Neuron (in vitro differentiated cells): Measurements from ENCODE around the gene OFD1.
"Not testable (repeated sequence)": the region's sequence is repeated elsewhere in the genome, so short reads cannot be mapped to it uniquely, and the experiment has no call there.

Experiments used
- H2AFZ ChIP-seq: one replicate; pipeline ENCODE4 v1.6.1; 2013; ENCODE audit warnings: low read depth, mild to moderate bottlenecking, inconsistent platforms, low read length, moderate library complexity
- H3K27me3 ChIP-seq: one replicate; pipeline ENCODE4 v1.6.1; 2013; ENCODE audit warnings: low read length; ENCODE audit not compliant: insufficient read depth
- H3K36me3 ChIP-seq: one replicate; pipeline ENCODE4 v1.6.1; 2013; ENCODE audit warnings: low read length; ENCODE audit not compliant: insufficient read depth
- H3K4me1 ChIP-seq: one replicate; pipeline ENCODE4 v1.6.1; 2013; ENCODE audit warnings: low read length; ENCODE audit not compliant: insufficient read depth
- H3K4me3 ChIP-seq: 2 replicates; pipeline ENCODE4 v1.5.1; 2013; ENCODE audit warnings: mild to moderate bottlenecking, low read length, moderate library complexity
- H3K9me3 ChIP-seq: one replicate; pipeline ENCODE4 v1.6.1; 2013; ENCODE audit warnings: low read length

OFD1 gene

DNA sequence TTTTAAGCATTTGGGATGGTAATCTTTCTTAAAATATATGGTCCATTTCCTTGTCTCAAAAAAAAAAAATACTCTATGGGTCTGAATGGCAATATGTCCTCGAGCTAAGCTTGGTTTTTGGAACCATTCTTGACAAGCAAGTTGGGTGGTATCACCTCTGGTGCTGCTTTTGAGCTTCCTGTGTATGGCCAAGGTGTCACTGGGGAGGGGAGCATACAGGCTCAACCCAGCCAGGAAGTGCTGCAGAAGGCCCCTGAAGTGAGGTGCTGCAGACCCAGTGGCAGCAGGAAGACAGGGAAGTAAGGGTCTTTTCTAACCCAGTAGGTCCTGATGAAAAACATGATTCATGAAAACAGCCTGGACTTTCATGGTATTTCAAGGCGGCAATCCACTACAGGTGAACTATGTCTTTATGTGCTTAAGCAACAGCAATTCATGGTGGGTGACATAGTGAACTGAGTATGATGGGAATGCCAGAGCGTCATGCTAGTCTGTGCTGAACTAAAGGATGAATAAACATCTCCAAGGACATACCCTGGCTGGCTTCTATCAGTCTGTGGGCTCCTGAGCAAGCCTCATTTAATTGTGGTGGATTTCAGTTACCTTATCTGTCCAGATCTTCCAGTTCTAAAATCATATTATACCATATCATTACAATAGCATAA is 15.2 kb upstream of the OFD1 start:
- peaks cover 19% of the 10 kb centered on the region for H3K4me1 ChIP-seq
- no peak overlapping the region for H2AFZ ChIP-seq
- H3K27me3 ChIP-seq = no peaks in the 10 kb centered on the region
- H3K9me3 ChIP-seq = no peaks in the 10 kb centered on the region
- peaks cover 9% of the 10 kb centered on the region for H3K36me3 ChIP-seq
- H3K4me3 ChIP-seq = no peak overlapping the region

DNA sequence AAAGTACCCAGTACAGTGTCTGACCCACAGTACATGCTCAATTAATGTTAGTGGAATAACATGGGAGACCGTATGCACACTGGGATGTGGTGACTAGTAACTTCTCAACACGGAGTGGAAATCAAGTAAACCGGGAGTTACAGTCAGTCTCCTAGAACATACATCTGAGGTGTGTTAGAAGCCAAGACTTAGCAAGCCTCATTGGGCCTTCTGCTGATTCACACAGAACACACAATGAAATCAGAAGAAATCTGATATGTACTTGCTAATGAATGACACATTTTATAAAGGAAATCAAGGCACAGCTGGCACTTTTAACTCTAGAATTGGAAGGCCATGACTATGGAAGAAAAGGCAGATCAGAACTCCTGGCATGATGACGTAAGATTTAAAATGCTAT is 13.2 kb upstream of the OFD1 start:
- Histone ChIP-seq H3K4me3 (no peak overlapping the region), H3K4me1 (peaks cover 19% of the 10 kb centered on the region), H3K27me3 (no peaks in the 10 kb centered on the region), H3K36me3 (peaks cover 2% of the 10 kb centered on the region), H2AFZ (no peak overlapping the region), H3K9me3 (no peaks in the 10 kb centered on the region)

- peaks cover 19% of the 10 kb centered on the region for H3K4me1 ChIP-seq
- H2AFZ ChIP-seq = no peak overlapping the region
- H3K36me3 ChIP-seq = no peaks in the 10 kb centered on the region
- H3K4me3 ChIP-seq = no peak overlapping the region
- H3K27me3 ChIP-seq = no peaks in the 10 kb centered on the region
- H3K9me3 ChIP-seq = no peaks in the 10 kb centered on the region
Measured at GRCh38 chrX:13721819-13722519, 12.6 kb upstream of the OFD1 start.

GRCh38 chrX:13724878-13725277 is 9.7 kb upstream of the OFD1 start:
- not testable (repeated sequence) for H2AFZ ChIP-seq, H3K9me3 ChIP-seq, H3K36me3 ChIP-seq, H3K4me3 ChIP-seq, H3K27me3 ChIP-seq, H3K4me1 ChIP-seq

DNA sequence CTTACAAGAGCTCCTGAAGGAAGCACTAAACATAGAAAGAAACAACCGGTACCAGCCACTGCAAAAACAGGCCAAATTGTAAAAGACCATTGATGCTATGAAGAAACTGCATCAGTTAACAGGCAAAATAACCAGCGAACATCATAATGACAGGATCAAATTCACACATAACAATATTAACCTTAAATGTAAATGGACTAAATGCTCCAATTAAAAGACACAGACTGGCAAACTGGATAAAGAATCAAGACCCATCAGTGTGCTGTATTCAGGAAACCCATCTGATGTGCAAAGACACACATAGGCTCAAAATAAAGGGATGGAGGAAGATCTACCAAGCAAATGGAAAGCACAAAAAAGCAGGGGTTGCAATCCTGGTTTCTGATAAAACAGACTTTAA is 8.0 kb upstream of the OFD1 start:
- H3K4me1 ChIP-seq, H3K36me3 ChIP-seq, H2AFZ ChIP-seq, H3K9me3 ChIP-seq, H3K27me3 ChIP-seq, H3K4me3 ChIP-seq: not testable (repeated sequence)

- H3K27me3 ChIP-seq, H3K36me3 ChIP-seq, H2AFZ ChIP-seq, H3K9me3 ChIP-seq, H3K4me3 ChIP-seq: not testable (repeated sequence)
- H3K4me1 ChIP-seq = peaks cover 10% of the 10 kb centered on the region
Measured at GRCh38 chrX:13730523-13730922, 4.0 kb upstream of the OFD1 start.

GRCh38 chrX:13732246-13733067 is 2.1 kb upstream of the OFD1 start:
- Histone ChIP-seq H3K4me1 (peaks cover 10% of the 10 kb centered on the region), H2AFZ (no peak overlapping the region), H3K4me3 (no peak overlapping the region), H3K9me3 (no peaks in the 10 kb centered on the region), H3K36me3 (peaks cover 2% of the 10 kb centered on the region), H3K27me3 (no peaks in the 10 kb centered on the region)

DNA sequence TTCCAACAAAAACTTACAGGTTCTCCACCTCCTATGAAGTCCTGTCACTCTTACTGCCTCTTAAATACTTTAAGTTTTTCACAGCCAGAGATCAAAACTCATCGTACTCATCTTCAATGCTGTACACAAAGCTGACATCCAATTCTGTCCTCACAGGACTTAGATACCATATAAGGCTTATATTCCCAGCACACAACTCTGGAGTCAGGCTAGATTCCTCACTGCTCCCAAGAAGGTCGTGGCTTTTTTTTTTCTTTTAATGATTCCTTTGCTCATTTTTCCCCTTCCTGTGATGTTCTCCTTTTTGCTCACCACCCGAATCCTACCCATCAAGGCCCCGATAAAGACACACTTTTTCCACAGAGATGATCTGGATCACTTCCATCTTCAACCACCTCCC is 1.0 kb upstream of the OFD1 start:
- peaks cover 2% of the 10 kb centered on the region for H3K36me3 ChIP-seq
- peak overlapping the region; percentile 83 for H3K4me3 ChIP-seq

GRCh38 chrX:13741695-13742094 is 7.1 kb downstream of the OFD1 start:
- Histone ChIP-seq H3K9me3 (no peaks in the 10 kb centered on the region), H2AFZ (no peak overlapping the region), H3K36me3 (peaks cover 7% of the 10 kb centered on the region), H3K4me3 (no peak overlapping the region), H3K4me1 (no peaks in the 10 kb centered on the region), H3K27me3 (no peaks in the 10 kb centered on the region)

More for the DNA sequence above, 1.0 kb upstream of the OFD1 start:
- Histone ChIP-seq H3K27me3 (no peaks in the 10 kb centered on the region), H3K4me1 (peaks cover 10% of the 10 kb centered on the region), H3K9me3 (no peaks in the 10 kb centered on the region), H2AFZ (no peak overlapping the region)

- H2AFZ ChIP-seq = no peak overlapping the region
- H3K36me3 ChIP-seq = peaks cover 5% of the 10 kb centered on the region
- no peak overlapping the region for H3K4me3 ChIP-seq
- H3K9me3 ChIP-seq = no peaks in the 10 kb centered on the region
- no peaks in the 10 kb centered on the region for H3K27me3 ChIP-seq
- no peaks in the 10 kb centered on the region for H3K4me1 ChIP-seq
Measured at GRCh38 chrX:13742397-13743176, 8.0 kb downstream of the OFD1 start.

DNA sequence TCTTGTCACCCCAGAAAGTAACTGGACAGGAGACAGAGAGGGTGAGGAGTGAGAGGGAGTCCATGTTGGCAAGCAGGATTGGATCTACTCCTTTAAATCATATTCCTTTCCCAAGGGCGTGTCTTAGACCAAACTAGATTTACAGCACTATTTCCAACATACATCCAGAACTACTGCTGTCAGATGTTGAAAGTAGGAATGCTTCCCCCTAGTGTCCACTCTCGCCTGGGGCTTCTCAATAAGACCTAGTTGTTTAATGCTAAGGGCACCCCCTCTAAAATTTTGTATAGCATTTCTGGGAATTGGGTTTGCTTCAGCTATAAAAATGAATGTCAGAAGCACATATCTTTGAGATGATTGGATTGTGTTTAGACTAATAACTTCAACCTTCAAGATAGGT is 13.3 kb downstream of the OFD1 start:
- peaks cover 17% of the 10 kb centered on the region for H3K36me3 ChIP-seq
- no peaks in the 10 kb centered on the region for H3K9me3 ChIP-seq
- H3K27me3 ChIP-seq = no peaks in the 10 kb centered on the region
- no peak overlapping the region for H2AFZ ChIP-seq
- no peaks in the 10 kb centered on the region for H3K4me1 ChIP-seq
- no peak overlapping the region for H3K4me3 ChIP-seq

DNA sequence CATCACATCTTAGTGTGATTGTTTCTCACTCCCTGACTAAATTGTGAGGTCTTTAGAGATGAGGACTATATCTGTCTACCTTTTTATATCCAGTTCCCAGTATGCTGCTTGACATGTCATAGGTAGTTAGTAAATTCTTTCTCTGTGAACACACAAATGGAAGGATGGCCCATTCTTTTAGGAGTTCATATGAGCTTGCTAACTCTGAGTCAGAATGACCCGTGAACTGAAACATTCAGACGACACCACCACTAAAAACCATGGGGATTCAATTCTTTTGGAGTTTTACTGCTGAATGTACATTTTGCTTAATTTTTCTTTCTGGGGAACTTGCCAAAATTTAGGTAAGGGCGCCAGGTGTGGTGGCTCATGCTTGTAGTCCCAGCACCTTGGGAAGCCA is 13.9 kb downstream of the OFD1 start:
- Histone ChIP-seq H3K27me3 (no peaks in the 10 kb centered on the region), H3K4me1 (no peaks in the 10 kb centered on the region), H3K4me3 (no peak overlapping the region), H3K36me3 (peaks cover 21% of the 10 kb centered on the region), H3K9me3 (no peaks in the 10 kb centered on the region), H2AFZ (no peak overlapping the region)

GRCh38 chrX:13750204-13750603 is 15.7 kb downstream of the OFD1 start:
- H2AFZ ChIP-seq = no peak overlapping the region
- no peak overlapping the region for H3K4me3 ChIP-seq
- H3K36me3 ChIP-seq = peaks cover 16% of the 10 kb centered on the region
- no peaks in the 10 kb centered on the region for H3K9me3 ChIP-seq
- H3K4me1 ChIP-seq = no peaks in the 10 kb centered on the region
- no peaks in the 10 kb centered on the region for H3K27me3 ChIP-seq
